GM10248 (cell line): Measurements from ENCODE around the gene CEP170B.
"Not testable (repeated sequence)": the region's sequence is repeated elsewhere in the genome, so short reads cannot be mapped to it uniquely, and the experiment has no call there.

Source experiments
- CTCF ChIA-PET: fragments of 300-600 bp; sonication (Branson Sonifier 250); formaldehyde crosslinking; extraction: SDS; loops from one replicate; lab custom pipeline; 2021; ENCODE audit warnings: antibody characterized with exemption; lab: Yijun Ruan, JAX
- POLR2A ChIA-PET: fragments of 350-650 bp; sonication (Branson Sonifier 250); formaldehyde crosslinking; extraction: SDS; loops from one replicate; lab custom pipeline; 2020; ENCODE audit warnings: antibody characterized with exemption; lab: Yijun Ruan, JAX
- DNase-seq: peaks from one replicate; pipeline ENCODE4 v3.0.0; 2012; ENCODE audit errors: extremely low spot score
- CTCF ChIP-seq: IDR thresholded peaks from 2 replicates; pipeline ENCODE4 v1.5.1; 2012; ENCODE audit warnings: mild to moderate bottlenecking, low read depth; ENCODE audit errors: extremely low read depth, missing control alignments, control extremely low read depth

Gene CEP170B

GRCh38 chr14:104917116-104917515, 52.0 kb downstream of the CEP170B start:
- CTCF ChIA-PET, result interaction anchor here (0.8 to 1.1 kb wide), 3 partner anchors 9 to 21 kb away, joined by 3 to 4 read pairs (median 3); no protein-coding TSS in a partner anchor
- DNase-seq, result no peak
- TF ChIP-seq CTCF, result no peak
- POLR2A ChIA-PET, result no interaction called here

DNA sequence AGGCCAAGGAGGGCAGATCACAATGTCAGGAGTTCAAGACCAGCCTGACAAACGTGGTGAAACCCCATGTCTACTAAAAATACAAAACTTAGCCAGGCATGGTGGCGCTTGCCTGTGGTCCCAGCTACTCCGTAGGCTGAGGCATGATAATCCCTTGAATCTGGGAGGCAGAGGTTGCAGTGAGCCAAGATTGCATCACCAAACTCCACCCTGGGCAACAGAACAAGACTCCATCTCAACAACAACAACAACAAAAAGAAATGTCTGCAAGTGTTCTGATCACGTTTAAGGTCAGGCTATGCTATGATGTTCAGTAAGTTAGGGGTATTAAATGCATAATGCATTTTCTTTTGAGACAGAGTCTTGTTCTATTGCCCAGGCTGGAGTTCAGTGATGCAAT, 52.9 kb downstream of the CEP170B start:
- ChIA-PET CTCF (interaction anchor here (1.2 to 1.7 kb wide), 2 partner anchors 17 to 563 kb away, joined by 3 to 6 read pairs; no protein-coding TSS in a partner anchor), POLR2A (no interaction called here)
- DNase-seq, result no peak

GRCh38 chr14:104919152-104919992, 54.3 kb downstream of the CEP170B start:
- POLR2A ChIA-PET, DNase-seq: not testable (repeated sequence)
- CTCF ChIA-PET, result interaction anchor here (0.5 to 1.7 kb wide), 2 partner anchors 16 to 134 kb away, joined by 3 to 6 read pairs; no protein-coding TSS in a partner anchor

More for the DNA sequence above, 52.9 kb downstream of the CEP170B start:
- TF ChIP-seq CTCF, result no peak

- ChIA-PET CTCF (no interaction called here), POLR2A (no interaction called here)
- no peak for DNase-seq
- no peak for TF ChIP-seq CTCF
Observed at GRCh38 chr14:104919993-104920315, 54.9 kb downstream of the CEP170B start.

DNA sequence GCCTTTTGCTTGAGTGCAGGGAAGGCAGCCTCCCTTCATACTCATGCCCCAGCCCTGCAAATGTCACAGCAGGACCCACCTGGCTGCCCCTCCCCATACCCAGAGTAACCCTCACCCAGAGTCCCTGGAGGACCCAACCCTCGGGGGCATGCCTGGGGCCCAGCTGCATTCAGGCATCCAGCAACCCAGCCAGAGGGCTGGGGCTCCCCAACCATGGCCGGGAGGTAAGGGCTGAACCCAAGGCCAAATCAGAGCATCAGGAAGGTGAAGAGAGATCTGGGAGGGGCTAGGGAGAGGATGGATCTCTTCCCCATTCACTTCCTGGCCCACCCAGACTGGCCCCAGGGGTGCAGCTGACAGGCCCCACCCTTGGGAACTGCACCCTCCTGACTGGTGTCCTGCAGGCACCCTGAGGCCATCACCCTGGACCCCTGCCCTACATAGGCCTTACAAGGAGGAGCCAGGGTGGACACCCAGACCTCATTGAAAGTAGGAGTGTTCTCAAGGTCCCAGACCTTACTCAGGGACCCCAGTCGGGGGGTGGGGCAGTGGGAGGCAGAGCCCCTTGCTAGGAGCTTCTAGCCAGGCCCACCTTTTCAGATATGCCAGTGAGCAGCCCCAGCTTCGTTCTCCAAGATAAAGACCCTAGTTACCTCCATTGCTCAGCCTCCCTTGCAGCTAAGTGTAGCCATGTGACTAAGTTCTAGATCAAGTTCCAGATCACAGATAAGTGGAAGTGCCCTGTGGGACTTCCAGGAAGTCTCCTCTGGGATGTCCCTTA, 58.8 kb downstream of the CEP170B start:
- ChIA-PET POLR2A (no interaction called here), CTCF (interaction anchor here (1.1 to 4.0 kb wide), 5 partner anchors 10 to 122 kb away, joined by 3 to 17 read pairs (median 4); no protein-coding TSS in a partner anchor)
- DNase-seq, result no peak
- no peak for TF ChIP-seq CTCF

DNA sequence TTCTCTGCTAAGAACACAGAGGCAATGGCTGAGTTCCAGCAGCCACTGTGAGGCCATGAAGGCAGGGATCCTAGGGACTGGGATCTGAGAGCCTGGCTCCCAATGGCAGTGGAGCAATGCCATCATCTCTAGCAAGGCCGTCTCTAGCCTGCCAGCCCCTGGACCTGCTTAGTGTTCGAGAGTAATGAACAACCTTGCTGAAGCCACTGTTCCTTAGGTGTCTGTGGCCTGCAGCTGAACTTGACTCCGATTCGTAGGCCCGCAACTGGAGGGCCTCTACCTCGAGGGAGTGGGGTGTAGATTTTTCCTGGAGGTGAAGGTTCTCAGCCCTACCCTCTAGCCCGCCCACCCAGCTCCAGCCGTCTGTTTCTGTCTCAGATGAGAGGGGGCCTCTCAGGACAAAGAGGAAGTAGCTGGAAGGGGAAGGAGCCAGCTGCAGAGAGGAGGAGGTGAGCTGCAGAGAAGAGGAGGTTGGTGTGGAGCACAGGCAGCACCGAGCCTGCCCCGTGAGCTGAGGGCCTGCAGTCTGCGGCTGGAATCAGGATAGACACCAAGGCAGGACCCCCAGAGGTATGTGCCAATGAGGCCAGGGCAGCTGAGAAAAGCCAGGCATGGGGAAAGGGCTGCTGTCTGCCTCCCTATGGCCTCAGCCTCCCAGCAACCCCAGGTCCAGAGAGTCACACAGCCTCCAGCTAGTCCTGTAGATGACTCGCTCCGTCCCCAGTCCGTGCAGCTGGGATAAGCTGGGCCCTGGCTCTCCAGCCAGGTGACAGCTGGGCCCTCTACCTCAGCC, 59.5 kb downstream of the CEP170B start, which contains the start of gene PLD4:
TSS of gene PLD4 (plus strand) at position 459 of the 793 bp plus-strand sequence. CDS start 2,262 bp downstream, outside the sequence.
- TF ChIP-seq CTCF, result no peak
- DNase-seq, result peak; percentile 68
- CTCF ChIA-PET, result interaction anchor here (1.1 to 4.0 kb wide), 5 partner anchors 9 to 121 kb away, joined by 3 to 17 read pairs (median 4); no protein-coding TSS in a partner anchor
- POLR2A ChIA-PET, result no interaction called here
